ENCODE data around the gene NDE1. TPM values are rescaled to one million over a fixed set of nuclear protein-coding genes. Genes with fewer than 3 reads are reported as not detected.
A peak's percentile ranks its signal among the peaks of the same experiment; 100 is the strongest.

The NDE1 gene
- total and polyA plus RNA-seq, 2 experiments from 2014 or later: 10.3 to 11.8 TPM

- Histone ChIP-seq H3K27ac (no peak overlapping the region), H3K9me2 (replicated peaks; ENCODE audit: insufficient read depth) (no peaks in the 10 kb centered on the region), H3K36me3 (replicated peaks; ENCODE audit: insufficient read depth, low read depth) (no peaks in the 10 kb centered on the region), H3K4me1 (ENCODE audit: insufficient read depth) (peaks cover 3% of the 10 kb centered on the region), H3K9me3 (ENCODE audit: low read depth) (no peaks in the 10 kb centered on the region), H2AFZ (no peak overlapping the region), H4K20me1 (ENCODE audit: insufficient read depth, poor library complexity, severe bottlenecking) (no peaks in the 10 kb centered on the region), H3K27me3 (no peaks in the 10 kb centered on the region), H3K4me3 (no peak overlapping the region), H3K79me2 (no peaks in the 10 kb centered on the region), H3K4me2 (no peak overlapping the region)
- WGBS (ENCODE audit: low lambda C conversion rate, missing lambda C conversion rate): over 99% methylated on average over 7 of the region's 7 CpGs
- DNase-seq (ENCODE audit: low spot score): no peak
- TF ChIP-seq EZH2 (IDR thresholded peaks at IDR 0.05; ENCODE audit: borderline replicate concordance) (no peak), EZH2phosphoT487 (IDR thresholded peaks at IDR 0.05; ENCODE audit: low read depth, severe bottlenecking, unreplicated experiment) (no peak), CTCF (IDR thresholded peaks at IDR 0.05; ENCODE audit: poor library complexity) (no peak)
Measured at GRCh38 chr16:15674571-15674970, 24.5 kb downstream of the NDE1 start.

DNA sequence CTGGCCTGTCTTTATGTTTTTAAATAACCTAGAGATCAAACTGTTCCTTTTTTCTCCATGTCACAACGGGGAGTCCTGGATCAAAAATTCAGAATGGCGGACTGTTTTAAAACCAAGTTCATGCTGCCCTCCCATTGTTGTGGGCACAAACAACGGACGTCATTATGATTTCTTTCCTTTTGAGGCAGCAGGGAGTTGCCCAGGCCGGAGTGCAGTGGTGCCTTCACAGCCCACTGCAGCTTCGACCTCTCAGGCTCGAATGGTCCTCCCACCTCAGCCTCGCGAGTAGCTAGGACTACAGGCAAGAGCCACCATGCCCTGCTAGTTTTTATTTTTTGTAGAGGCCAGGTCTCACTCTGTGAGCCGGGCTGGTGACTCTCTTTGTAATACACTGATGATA is 26.5 kb downstream of the NDE1 start:
- 87% methylated on average over 10 of the region's 10 CpGs for WGBS (ENCODE audit: low lambda C conversion rate, missing lambda C conversion rate)
- no peak overlapping the region for H3K4me3 ChIP-seq
- no peak for DNase-seq (ENCODE audit: low spot score)
- peaks cover 3% of the 10 kb centered on the region for H3K4me1 ChIP-seq (ENCODE audit: insufficient read depth)
- no peaks in the 10 kb centered on the region for H3K27me3 ChIP-seq
- H3K79me2 ChIP-seq: no peaks in the 10 kb centered on the region
- H3K9me3 ChIP-seq (ENCODE audit: low read depth): no peaks in the 10 kb centered on the region
- H3K27ac ChIP-seq: no peak overlapping the region
- no peaks in the 10 kb centered on the region for H3K36me3 ChIP-seq (replicated peaks; ENCODE audit: insufficient read depth, low read depth)
- no peak overlapping the region for H2AFZ ChIP-seq
- no peaks in the 10 kb centered on the region for H4K20me1 ChIP-seq (ENCODE audit: insufficient read depth, poor library complexity, severe bottlenecking)
- no peak overlapping the region for H3K4me2 ChIP-seq
- no peaks in the 10 kb centered on the region for H3K9me2 ChIP-seq (replicated peaks; ENCODE audit: insufficient read depth)
- TF ChIP-seq EZH2 (IDR thresholded peaks at IDR 0.05; ENCODE audit: borderline replicate concordance) (no peak), EZH2phosphoT487 (IDR thresholded peaks at IDR 0.05; ENCODE audit: low read depth, severe bottlenecking, unreplicated experiment) (no peak), CTCF (IDR thresholded peaks at IDR 0.05; ENCODE audit: poor library complexity) (no peak)

DNA sequence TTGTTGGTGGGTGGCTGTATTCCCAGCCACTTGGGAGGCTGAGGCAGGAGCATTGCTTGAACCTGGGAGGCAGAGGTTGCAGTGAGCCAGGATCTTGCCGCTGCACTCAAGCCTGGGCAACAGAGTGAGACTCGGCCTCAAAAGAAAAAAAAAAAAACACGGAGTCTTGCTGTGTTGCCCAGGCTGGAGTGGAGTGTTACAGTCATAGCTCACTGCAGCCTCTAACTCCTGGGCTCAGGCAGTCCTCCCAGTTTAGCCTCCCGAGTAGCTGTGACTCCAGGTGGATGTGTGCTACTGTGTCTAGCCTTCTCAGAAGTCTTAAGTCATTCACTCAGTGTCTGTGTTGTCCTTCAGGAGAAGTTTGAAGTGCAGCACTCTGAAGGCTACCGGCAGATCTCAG is 27.4 kb downstream of the NDE1 start:
- no peak for DNase-seq (ENCODE audit: low spot score)
- Histone ChIP-seq H4K20me1 (ENCODE audit: insufficient read depth, poor library complexity, severe bottlenecking) (no peaks in the 10 kb centered on the region), H3K27me3 (no peaks in the 10 kb centered on the region), H3K4me3 (no peak overlapping the region), H3K4me1 (ENCODE audit: insufficient read depth) (peaks cover 2% of the 10 kb centered on the region), H3K4me2 (no peak overlapping the region), H3K36me3 (replicated peaks; ENCODE audit: insufficient read depth, low read depth) (no peaks in the 10 kb centered on the region), H3K9me3 (ENCODE audit: low read depth) (no peaks in the 10 kb centered on the region), H3K27ac (no peak overlapping the region), H3K79me2 (no peaks in the 10 kb centered on the region), H3K9me2 (replicated peaks; ENCODE audit: insufficient read depth) (no peaks in the 10 kb centered on the region), H2AFZ (no peak overlapping the region)
- no peak for TF ChIP-seq CTCF (IDR thresholded peaks at IDR 0.05; ENCODE audit: poor library complexity)
- TF ChIP-seq EZH2 (IDR thresholded peaks at IDR 0.05; ENCODE audit: borderline replicate concordance): no peak
- TF ChIP-seq EZH2phosphoT487 (IDR thresholded peaks at IDR 0.05; ENCODE audit: low read depth, severe bottlenecking, unreplicated experiment): no peak
- WGBS (ENCODE audit: low lambda C conversion rate, missing lambda C conversion rate): 97% methylated on average over 5 of the region's 5 CpGs

DNA sequence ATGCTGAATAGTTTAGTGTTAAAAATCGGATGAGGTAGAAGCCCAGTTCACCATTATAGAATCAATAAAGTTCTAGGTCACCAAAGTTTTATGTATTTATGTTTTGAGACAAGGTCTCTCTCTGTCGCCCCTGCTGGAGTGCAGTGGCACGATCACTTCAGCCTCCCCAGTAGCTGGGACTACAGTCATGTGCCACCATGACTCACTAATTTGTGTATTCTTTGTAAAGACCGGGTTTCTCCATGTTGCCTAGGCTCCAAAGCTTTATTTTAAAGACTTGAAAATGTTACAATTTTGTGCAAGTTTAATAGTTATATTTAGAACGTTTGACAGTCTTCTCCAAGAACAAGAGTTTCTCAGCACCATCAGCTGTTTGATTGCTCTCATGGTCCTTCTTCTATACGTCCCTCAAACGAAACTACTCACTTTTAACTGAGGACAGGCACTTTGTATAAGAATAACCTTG is 32.1 kb downstream of the NDE1 start:
- H3K27me3 ChIP-seq: no peaks in the 10 kb centered on the region
- DNase-seq (ENCODE audit: low spot score): peak; percentile 73
- 58% methylated on average over 7 of the region's 7 CpGs for WGBS (ENCODE audit: low lambda C conversion rate, missing lambda C conversion rate)
- no peak overlapping the region for H2AFZ ChIP-seq
- H3K4me2 ChIP-seq: peak overlapping the region; percentile 30
- H3K79me2 ChIP-seq: no peaks in the 10 kb centered on the region
- no peaks in the 10 kb centered on the region for H3K4me1 ChIP-seq (ENCODE audit: insufficient read depth)
- no peaks in the 10 kb centered on the region for H3K9me3 ChIP-seq (ENCODE audit: low read depth)
- H3K27ac ChIP-seq: peak overlapping the region; percentile 44
- no peak for TF ChIP-seq EZH2phosphoT487 (IDR thresholded peaks at IDR 0.05; ENCODE audit: low read depth, severe bottlenecking, unreplicated experiment)
- peak; percentile 26 for TF ChIP-seq CTCF (IDR thresholded peaks at IDR 0.05; ENCODE audit: poor library complexity)
- TF ChIP-seq EZH2 (IDR thresholded peaks at IDR 0.05; ENCODE audit: borderline replicate concordance): no peak
- H3K4me3 ChIP-seq: no peak overlapping the region
- H4K20me1 ChIP-seq (ENCODE audit: insufficient read depth, poor library complexity, severe bottlenecking): no peaks in the 10 kb centered on the region
- no peaks in the 10 kb centered on the region for H3K9me2 ChIP-seq (replicated peaks; ENCODE audit: insufficient read depth)
- no peaks in the 10 kb centered on the region for H3K36me3 ChIP-seq (replicated peaks; ENCODE audit: insufficient read depth, low read depth)

Data from hepatocyte (in vitro differentiated cells).